Breast epithelium (tissue), 4 donors: Measurements from ENCODE around the gene CAMTA1. TPM values are rescaled to one million over a fixed set of nuclear protein-coding genes. Genes with fewer than 3 reads are reported as not detected.

Experiments
- DNase-seq, 2 donors: peaks; one replicate each; pipeline ENCODE4 v3.0.0-alpha.2; 2019; ENCODE audit warnings: low spot score in 2 of 2
- H3K27ac ChIP-seq, 2 donors: fragments of 200-600 bp; sonication (generic) in 1 of 2; one replicate each; pipeline ENCODE4 v1.5.1; 2016 to 2019; ENCODE audit warnings: mild to moderate bottlenecking in 1 of 2
- H3K27me3 ChIP-seq, 2 donors: fragments of 200-600 bp; sonication (generic) in 1 of 2; one replicate each; pipeline versions ENCODE4 v1.5.1 to v1.6.0; 2017 to 2019; ENCODE audit warnings: control low read depth in 1 of 2, mild to moderate bottlenecking in 1 of 2
- H3K36me3 ChIP-seq: fragments of 200-600 bp; one replicate; pipeline ENCODE4 v1.5.1; 2019
- H3K4me1 ChIP-seq, 2 donors: fragments of 200-600 bp; sonication (generic); one replicate each; pipeline ENCODE4 v1.5.1; 2016 to 2019; ENCODE audit warnings: control low read depth in 1 of 2
- H3K4me3 ChIP-seq, 3 donors: fragments of 200-600 bp; sonication (generic); 1 replicate in 2 of 3; 2 replicates in 1 of 3; pipeline ENCODE4 v1.5.1; 2016 to 2019; ENCODE audit warnings: mild to moderate bottlenecking in 3 of 3, moderate library complexity in 2 of 3
- H3K9me3 ChIP-seq, 2 donors: fragments of 200-600 bp; sonication (generic) in 1 of 2; one replicate each; pipeline ENCODE4 v1.5.1; 2016 to 2019; ENCODE audit warnings: control low read depth in 1 of 2
- POLR2A ChIP-seq: fragments of 450-650 bp; IDR thresholded peaks from one replicate; pipeline ENCODE4 v1.6.1; 2016; ENCODE audit warnings: antibody characterized with exemption, mild to moderate bottlenecking, moderate library complexity
- POLR2AphosphoS5 ChIP-seq, 3 donors: sonication (generic); formaldehyde crosslinking; IDR thresholded peaks; one replicate each; pipeline ENCODE4 v1.6.1; 2017; ENCODE audit warnings: antibody characterized with exemption in 3 of 3
- intact Hi-C: fragments of 100-400 bp; cut with DNase I; formaldehyde crosslinking; loops from one replicate; pipeline ENCODE4 v1.15.1; 2023; ENCODE audit warnings: low total_unique reads
- total RNA-seq, 3 donors: library from RNA; depleted of rRNA; stranded (reverse); fragments of >200 nt; gene quantifications; one replicate each; pipeline ENCODE4 v1.1.0, GENCODE V29; 2016
- TF ChIP-seq, protein P1 (sequence below), 3 donors: fragments of 450-650 bp; IDR thresholded peaks; one replicate each; pipeline ENCODE4 v1.5.1; 2016 to 2017; ENCODE audit warnings: antibody characterized with exemption in 3 of 3, mild to moderate bottlenecking in 3 of 3, moderate library complexity in 3 of 3

Gene CAMTA1
- total RNA-seq, 3 donors from 2014 or later, result 53.4 to 84.0 (median 61.9) TPM

GRCh38 chr1:6848816-6849215 lies 63.6 kb downstream of the CAMTA1 start:
- no peak for DNase-seq
- intact Hi-C loops, result no loop called here
- Histone ChIP-seq H3K4me1 (no peaks in the 10 kb centered on the region), H3K27me3 (no peaks in the 10 kb centered on the region), H3K9me3 (peaks cover 0 to 10% of the 10 kb centered on the region in 2 donors), H3K27ac (no peak overlapping the region), H3K36me3 (no peaks in the 10 kb centered on the region), H3K4me3 (no peak overlapping the region)
- TF ChIP-seq POLR2A, result no peak
- TF ChIP-seq, protein P1, sequence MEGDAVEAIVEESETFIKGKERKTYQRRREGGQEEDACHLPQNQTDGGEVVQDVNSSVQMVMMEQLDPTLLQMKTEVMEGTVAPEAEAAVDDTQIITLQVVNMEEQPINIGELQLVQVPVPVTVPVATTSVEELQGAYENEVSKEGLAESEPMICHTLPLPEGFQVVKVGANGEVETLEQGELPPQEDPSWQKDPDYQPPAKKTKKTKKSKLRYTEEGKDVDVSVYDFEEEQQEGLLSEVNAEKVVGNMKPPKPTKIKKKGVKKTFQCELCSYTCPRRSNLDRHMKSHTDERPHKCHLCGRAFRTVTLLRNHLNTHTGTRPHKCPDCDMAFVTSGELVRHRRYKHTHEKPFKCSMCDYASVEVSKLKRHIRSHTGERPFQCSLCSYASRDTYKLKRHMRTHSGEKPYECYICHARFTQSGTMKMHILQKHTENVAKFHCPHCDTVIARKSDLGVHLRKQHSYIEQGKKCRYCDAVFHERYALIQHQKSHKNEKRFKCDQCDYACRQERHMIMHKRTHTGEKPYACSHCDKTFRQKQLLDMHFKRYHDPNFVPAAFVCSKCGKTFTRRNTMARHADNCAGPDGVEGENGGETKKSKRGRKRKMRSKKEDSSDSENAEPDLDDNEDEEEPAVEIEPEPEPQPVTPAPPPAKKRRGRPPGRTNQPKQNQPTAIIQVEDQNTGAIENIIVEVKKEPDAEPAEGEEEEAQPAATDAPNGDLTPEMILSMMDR (IDR thresholded peaks at IDR 0.05), result no peak
- no peak for TF ChIP-seq POLR2AphosphoS5 (IDR thresholded peaks at IDR 0.05)

DNA sequence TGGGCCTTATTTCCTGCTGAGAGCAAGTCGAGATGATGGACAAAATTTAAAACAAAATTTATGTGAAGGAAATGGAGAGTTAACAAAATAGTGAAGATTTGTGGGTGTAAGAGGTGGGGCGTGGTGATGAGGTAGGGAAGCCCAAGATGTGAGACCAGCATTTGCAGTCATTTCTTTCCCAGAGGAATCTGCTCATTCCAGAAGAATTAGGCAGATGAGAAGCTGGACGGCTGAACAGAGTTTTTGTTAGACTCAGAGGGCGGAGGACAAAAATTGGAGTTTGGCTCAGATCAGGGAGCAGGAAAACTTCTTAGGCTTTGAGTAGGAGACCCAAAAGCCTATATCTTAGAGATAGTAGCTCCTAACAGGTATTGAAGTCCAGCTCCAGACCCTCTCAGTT lies 65.3 kb downstream of the CAMTA1 start:
- DNase-seq, result no peak
- no peaks in the 10 kb centered on the region for H3K36me3 ChIP-seq
- no peaks in the 10 kb centered on the region for H3K27me3 ChIP-seq
- no peaks in the 10 kb centered on the region for H3K4me1 ChIP-seq
- intact Hi-C loops, result no loop called here
- no peak overlapping the region for H3K4me3 ChIP-seq
- no peak for TF ChIP-seq POLR2AphosphoS5 (IDR thresholded peaks at IDR 0.05)
- no peak for TF ChIP-seq POLR2A
- TF ChIP-seq, protein P1 (IDR thresholded peaks at IDR 0.05), result no peak
- no peak overlapping the region for H3K27ac ChIP-seq
- H3K9me3 ChIP-seq, result peaks cover 0 to 6% of the 10 kb centered on the region in 2 donors

- Histone ChIP-seq H3K4me3 (no peak overlapping the region), H3K27ac (no peak overlapping the region), H3K9me3 (no peaks in the 10 kb centered on the region), H3K4me1 (no peaks in the 10 kb centered on the region), H3K27me3 (no peaks in the 10 kb centered on the region), H3K36me3 (no peaks in the 10 kb centered on the region)
- DNase-seq, result no peak
- intact Hi-C loops, result no loop called here
- no peak for TF ChIP-seq POLR2A
- TF ChIP-seq, protein P1 (IDR thresholded peaks at IDR 0.05), result no peak
- TF ChIP-seq POLR2AphosphoS5 (IDR thresholded peaks at IDR 0.05), result no peak
These were observed 67.1 kb downstream of the CAMTA1 start for GRCh38 chr1:6852136-6852890.

GRCh38 chr1:6854166-6854565 lies 68.9 kb downstream of the CAMTA1 start:
- Histone ChIP-seq H3K4me1 (no peaks in the 10 kb centered on the region), H3K27me3 (no peaks in the 10 kb centered on the region), H3K36me3 (no peaks in the 10 kb centered on the region), H3K4me3 (no peak overlapping the region), H3K27ac (no peak overlapping the region), H3K9me3 (no peaks in the 10 kb centered on the region)
- intact Hi-C loops, result no loop called here
- TF ChIP-seq, protein P1 (IDR thresholded peaks at IDR 0.05), result no peak
- no peak for TF ChIP-seq POLR2A
- TF ChIP-seq POLR2AphosphoS5 (IDR thresholded peaks at IDR 0.05), result no peak
- no peak for DNase-seq

DNA sequence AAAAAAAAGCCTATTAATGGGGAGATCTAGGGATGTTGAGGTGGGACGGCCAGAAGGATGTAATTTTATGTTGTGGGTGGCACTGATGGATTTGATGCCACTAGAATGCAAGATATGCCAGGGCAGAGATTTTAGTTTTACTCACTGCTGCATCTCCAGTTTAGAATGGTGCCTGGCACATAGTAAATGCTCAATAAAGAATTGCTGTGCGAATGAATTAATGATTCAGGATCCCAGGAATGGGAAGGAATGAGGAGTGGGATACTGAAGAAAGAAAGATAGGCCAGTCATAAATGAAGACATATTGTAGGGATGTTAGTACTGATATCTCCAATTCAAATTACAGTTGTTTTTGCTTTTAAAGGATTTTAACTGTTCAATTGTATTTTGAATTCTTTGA lies 72.6 kb downstream of the CAMTA1 start:
- DNase-seq, result no peak
- intact Hi-C loops, result no loop called here
- Histone ChIP-seq H3K27me3 (no peaks in the 10 kb centered on the region), H3K9me3 (no peaks in the 10 kb centered on the region), H3K4me3 (no peak overlapping the region), H3K27ac (no peak overlapping the region), H3K4me1 (peaks cover 0 to 6% of the 10 kb centered on the region in 2 donors), H3K36me3 (no peaks in the 10 kb centered on the region)
- TF ChIP-seq, protein P1 (IDR thresholded peaks at IDR 0.05), result no peak
- TF ChIP-seq POLR2AphosphoS5 (IDR thresholded peaks at IDR 0.05), result no peak
- TF ChIP-seq POLR2A, result no peak
